GM15510 (cell line): ENCODE results near the gene CYBA.

Source experiments
- POLR2A ChIP-seq: IDR thresholded peaks from 3 replicates; pipeline ENCODE4 v1.6.1; 2011; ENCODE audit warnings: borderline replicate concordance; ENCODE audit not compliant: insufficient read length; ENCODE audit errors: extremely low read depth

Gene CYBA

GRCh38 chr16:88626646-88627045 lies 24.2 kb downstream of the CYBA start:
- no peak for TF ChIP-seq POLR2A

GRCh38 chr16:88624977-88625576 lies 25.8 kb downstream of the CYBA start:
- no peak for TF ChIP-seq POLR2A

DNA sequence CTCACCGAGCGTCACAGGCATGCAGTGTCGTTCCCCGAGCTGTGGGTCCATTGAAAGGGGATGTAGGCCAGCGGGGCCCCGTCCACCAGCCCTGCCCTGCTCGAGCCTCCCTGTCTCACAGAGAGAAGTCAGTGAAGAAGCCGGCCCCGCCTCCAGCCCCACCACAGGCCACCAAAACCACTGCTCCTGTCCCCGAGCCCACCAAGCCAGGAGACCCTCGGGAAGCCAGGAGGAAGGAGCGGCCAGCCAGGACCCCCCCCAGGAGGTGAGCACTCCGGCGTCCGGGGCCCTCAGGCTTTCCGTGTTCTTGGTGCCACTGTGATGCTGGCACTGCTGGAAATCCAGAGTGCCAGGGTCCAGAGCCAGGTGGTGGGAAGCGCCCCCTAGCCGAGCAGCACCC lies 26.4 kb downstream of the CYBA start:
- no peak for TF ChIP-seq POLR2A

- no peak for TF ChIP-seq POLR2A
These were observed 27.0 kb downstream of the CYBA start for GRCh38 chr16:88623858-88624257.

DNA sequence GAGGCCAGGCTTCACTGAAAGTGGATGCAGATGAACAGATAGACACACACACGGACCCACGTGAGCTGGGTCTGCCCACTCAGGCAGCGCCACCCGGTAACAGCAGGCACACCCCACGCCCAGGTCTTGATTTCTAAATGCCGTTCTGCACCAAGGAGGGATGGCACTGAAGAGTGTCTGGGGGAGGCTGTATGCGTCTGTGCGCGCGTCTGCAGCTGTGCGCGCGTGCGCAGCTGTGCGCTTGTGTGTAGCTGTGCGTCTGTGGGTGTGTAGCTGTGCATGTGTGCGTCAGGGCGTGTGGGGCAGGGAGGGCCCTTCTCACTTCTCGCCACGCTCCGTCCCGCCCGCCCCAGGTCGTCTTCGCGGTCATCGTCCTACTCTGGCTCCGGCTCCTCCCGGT lies 28.0 kb downstream of the CYBA start:
- no peak for TF ChIP-seq POLR2A

DNA sequence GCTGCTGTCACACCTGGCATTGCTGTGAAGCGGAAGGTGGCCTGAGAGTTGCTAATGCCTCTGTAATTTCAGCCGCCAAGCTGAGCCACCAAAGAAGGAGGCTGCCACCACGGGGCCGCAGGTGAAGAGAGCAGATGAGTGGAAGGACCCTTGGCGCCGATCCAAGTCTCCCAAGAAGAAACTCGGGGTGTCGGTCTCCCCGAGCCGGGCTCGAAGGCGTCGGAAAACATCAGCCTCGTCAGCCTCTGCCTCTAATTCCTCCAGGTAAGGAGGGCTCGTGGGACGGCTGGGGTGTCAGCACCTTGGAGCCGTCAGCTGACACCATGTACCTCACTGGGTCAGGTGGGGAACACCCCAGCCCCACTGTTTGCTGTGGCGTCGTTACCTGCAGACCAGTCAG lies 28.7 kb downstream of the CYBA start:
- TF ChIP-seq POLR2A, result no peak

- no peak for TF ChIP-seq POLR2A
These were observed 30.7 kb downstream of the CYBA start for GRCh38 chr16:88619859-88620815.

GRCh38 chr16:88618956-88619667 lies 31.7 kb downstream of the CYBA start:
- no peak for TF ChIP-seq POLR2A

- no peak for TF ChIP-seq POLR2A
These were observed 32.5 kb downstream of the CYBA start for GRCh38 chr16:88618182-88618955.

- TF ChIP-seq POLR2A, result no peak
These were observed 33.4 kb downstream of the CYBA start for GRCh38 chr16:88617268-88618031.

DNA sequence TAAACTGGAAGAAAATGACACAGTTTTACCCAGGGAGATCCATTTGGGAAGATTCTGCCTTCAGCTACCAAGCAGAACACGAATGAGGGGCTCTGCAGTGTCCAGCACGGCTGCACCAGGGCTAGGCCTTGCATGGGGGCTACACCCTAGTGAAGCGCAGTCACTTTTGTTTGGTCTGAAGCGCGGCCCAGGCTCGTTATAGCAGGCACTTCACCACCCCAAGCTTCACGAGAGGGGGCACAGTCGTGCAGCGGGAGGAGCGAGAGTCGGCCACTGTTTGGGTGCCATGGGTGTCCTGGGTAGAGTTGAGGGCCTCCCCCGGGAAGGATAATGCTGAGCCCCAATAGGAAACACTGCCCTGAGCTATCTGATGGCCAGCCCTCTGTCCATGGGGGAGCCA lies 34.1 kb downstream of the CYBA start:
- no peak for TF ChIP-seq POLR2A

DNA sequence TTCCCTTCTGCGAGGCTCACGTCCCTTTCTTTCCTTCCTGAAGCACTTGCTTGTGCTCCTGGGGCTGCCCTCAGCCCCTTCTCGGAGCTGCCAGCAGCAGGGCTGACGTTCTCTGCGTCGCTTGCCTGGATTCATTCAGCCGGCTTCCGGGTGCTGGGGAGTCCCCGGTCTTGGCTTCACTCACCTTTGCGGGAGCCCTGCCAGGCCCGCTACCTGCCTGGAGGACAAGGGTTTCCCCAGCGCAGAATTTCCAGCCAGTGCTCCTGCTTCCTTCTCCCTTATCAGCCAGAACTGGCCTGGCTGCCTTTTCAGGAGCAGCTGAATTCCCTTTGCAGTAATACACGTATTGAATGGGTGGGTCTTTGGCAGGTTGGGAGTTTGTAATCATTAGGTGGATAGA lies 34.5 kb downstream of the CYBA start:
- no peak for TF ChIP-seq POLR2A

DNA sequence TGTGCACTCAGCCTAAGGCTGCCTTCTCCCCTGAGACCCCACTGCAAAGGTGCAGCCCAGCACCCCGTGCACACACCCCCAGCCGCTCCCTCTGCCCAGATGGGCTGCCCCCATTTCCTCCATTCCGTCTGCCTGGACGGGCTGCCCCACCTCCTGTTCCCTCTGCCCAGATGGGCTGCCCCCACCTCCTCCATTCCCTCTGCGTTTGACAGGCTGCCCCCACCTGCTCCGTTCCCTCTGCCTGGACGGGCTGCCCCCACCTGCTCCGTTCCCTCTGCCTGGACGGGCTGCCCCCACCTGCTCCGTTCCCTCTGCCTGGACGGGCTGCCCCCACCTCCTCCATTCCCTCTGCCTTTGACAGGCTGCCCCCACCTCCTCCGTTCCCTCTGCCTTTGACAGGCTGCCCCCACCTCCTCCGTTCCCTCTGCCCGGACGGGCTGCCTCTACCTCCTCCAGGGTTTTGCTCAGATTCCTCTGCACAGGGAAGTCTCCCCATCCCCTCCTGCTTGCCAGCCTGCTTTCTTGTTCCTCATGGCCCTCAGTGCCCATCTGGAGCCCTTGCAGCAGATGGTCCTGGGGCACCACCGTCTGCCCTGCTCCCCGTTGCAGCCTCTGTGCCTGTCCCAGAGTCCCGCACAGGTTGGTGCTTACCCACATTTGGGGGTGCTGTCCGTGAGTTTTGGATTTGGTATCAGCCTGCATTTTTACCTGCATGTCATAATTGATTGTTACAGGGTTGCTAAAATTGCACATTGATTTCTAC lies 35.9 kb downstream of the CYBA start:
- no peak for TF ChIP-seq POLR2A
